ENCODE data around the gene ANKFY1. TPM values are rescaled to one million over a fixed set of nuclear protein-coding genes. Genes with fewer than 3 reads are reported as not detected.

The ANKFY1 gene
- total and polyA plus RNA-seq, 2 experiments from 2014 or later = 18.6 to 32.8 TPM

GRCh38 chr17:4276514-4276913 is 12.7 kb upstream of the ANKFY1 start:
- Histone ChIP-seq H3K27ac (no peak overlapping the region), H3K79me2 (peaks cover 36% of the 10 kb centered on the region), H3K9me3 (ENCODE audit: low read depth) (no peaks in the 10 kb centered on the region), H3K4me2 (no peak overlapping the region), H3K9me2 (replicated peaks; ENCODE audit: insufficient read depth) (no peaks in the 10 kb centered on the region), H4K20me1 (ENCODE audit: insufficient read depth, poor library complexity, severe bottlenecking) (no peaks in the 10 kb centered on the region), H2AFZ (no peak overlapping the region), H3K4me1 (ENCODE audit: insufficient read depth) (no peaks in the 10 kb centered on the region), H3K36me3 (replicated peaks; ENCODE audit: insufficient read depth, low read depth) (no peaks in the 10 kb centered on the region), H3K27me3 (no peaks in the 10 kb centered on the region), H3K4me3 (no peak overlapping the region)
- DNase-seq (ENCODE audit: low spot score) = no peak
- 96% methylated on average over 5 of the region's 5 CpGs for WGBS (ENCODE audit: low lambda C conversion rate, missing lambda C conversion rate)
- TF ChIP-seq EZH2 (IDR thresholded peaks at IDR 0.05; ENCODE audit: borderline replicate concordance) (no peak), EZH2phosphoT487 (IDR thresholded peaks at IDR 0.05; ENCODE audit: low read depth, severe bottlenecking, unreplicated experiment) (no peak), CTCF (IDR thresholded peaks at IDR 0.05; ENCODE audit: poor library complexity) (no peak)

- WGBS (ENCODE audit: low lambda C conversion rate, missing lambda C conversion rate) = 96% methylated on average over 4 of the region's 4 CpGs
- H3K4me3 ChIP-seq = no peak overlapping the region
Measured at GRCh38 chr17:4272972-4273368, 9.2 kb upstream of the ANKFY1 start.

GRCh38 chr17:4272213-4272971 is 8.6 kb upstream of the ANKFY1 start:
- Histone ChIP-seq H2AFZ (no peak overlapping the region), H3K4me2 (no peak overlapping the region), H3K27me3 (no peaks in the 10 kb centered on the region), H3K4me3 (no peak overlapping the region), H3K9me3 (ENCODE audit: low read depth) (no peaks in the 10 kb centered on the region), H3K79me2 (peaks cover 21% of the 10 kb centered on the region), H4K20me1 (ENCODE audit: insufficient read depth, poor library complexity, severe bottlenecking) (no peaks in the 10 kb centered on the region), H3K36me3 (replicated peaks; ENCODE audit: insufficient read depth, low read depth) (no peaks in the 10 kb centered on the region), H3K4me1 (ENCODE audit: insufficient read depth) (no peaks in the 10 kb centered on the region), H3K27ac (no peak overlapping the region), H3K9me2 (replicated peaks; ENCODE audit: insufficient read depth) (no peaks in the 10 kb centered on the region)
- DNase-seq (ENCODE audit: low spot score) = no peak
- WGBS (ENCODE audit: low lambda C conversion rate, missing lambda C conversion rate) = 92% methylated on average over 6 of the region's 6 CpGs
- TF ChIP-seq EZH2 (IDR thresholded peaks at IDR 0.05; ENCODE audit: borderline replicate concordance) (no peak), EZH2phosphoT487 (IDR thresholded peaks at IDR 0.05; ENCODE audit: low read depth, severe bottlenecking, unreplicated experiment) (no peak)

More at GRCh38 chr17:4272972-4273368, 9.2 kb upstream of the ANKFY1 start:
- no peak for DNase-seq (ENCODE audit: low spot score)
- Histone ChIP-seq H3K4me1 (ENCODE audit: insufficient read depth) (no peaks in the 10 kb centered on the region), H2AFZ (no peak overlapping the region), H3K36me3 (replicated peaks; ENCODE audit: insufficient read depth, low read depth) (no peaks in the 10 kb centered on the region), H3K9me3 (ENCODE audit: low read depth) (no peaks in the 10 kb centered on the region), H3K4me2 (no peak overlapping the region), H3K9me2 (replicated peaks; ENCODE audit: insufficient read depth) (no peaks in the 10 kb centered on the region), H3K27ac (no peak overlapping the region), H3K79me2 (peaks cover 23% of the 10 kb centered on the region), H3K27me3 (no peaks in the 10 kb centered on the region), H4K20me1 (ENCODE audit: insufficient read depth, poor library complexity, severe bottlenecking) (no peaks in the 10 kb centered on the region)
- no peak for TF ChIP-seq EZH2phosphoT487 (IDR thresholded peaks at IDR 0.05; ENCODE audit: low read depth, severe bottlenecking, unreplicated experiment)
- TF ChIP-seq EZH2 (IDR thresholded peaks at IDR 0.05; ENCODE audit: borderline replicate concordance) = no peak
- no peak for TF ChIP-seq CTCF (IDR thresholded peaks at IDR 0.05; ENCODE audit: poor library complexity)

GRCh38 chr17:4270736-4271135 is 7.0 kb upstream of the ANKFY1 start:
- no peaks in the 10 kb centered on the region for H3K4me1 ChIP-seq (ENCODE audit: insufficient read depth)
- no peak overlapping the region for H3K27ac ChIP-seq
- WGBS (ENCODE audit: low lambda C conversion rate, missing lambda C conversion rate) = 90% methylated on average over 3 of the region's 3 CpGs
- no peak for DNase-seq (ENCODE audit: low spot score)
- H2AFZ ChIP-seq = no peak overlapping the region
- TF ChIP-seq CTCF (IDR thresholded peaks at IDR 0.05; ENCODE audit: poor library complexity) (no peak), EZH2 (IDR thresholded peaks at IDR 0.05; ENCODE audit: borderline replicate concordance) (no peak), EZH2phosphoT487 (IDR thresholded peaks at IDR 0.05; ENCODE audit: low read depth, severe bottlenecking, unreplicated experiment) (no peak)
- no peaks in the 10 kb centered on the region for H3K27me3 ChIP-seq
- H3K4me2 ChIP-seq = no peak overlapping the region
- H3K79me2 ChIP-seq = peaks cover 7% of the 10 kb centered on the region
- H3K36me3 ChIP-seq (replicated peaks; ENCODE audit: insufficient read depth, low read depth) = no peaks in the 10 kb centered on the region
- H3K4me3 ChIP-seq = no peak overlapping the region
- H3K9me2 ChIP-seq (replicated peaks; ENCODE audit: insufficient read depth) = no peaks in the 10 kb centered on the region
- H3K9me3 ChIP-seq (ENCODE audit: low read depth) = no peaks in the 10 kb centered on the region
- H4K20me1 ChIP-seq (ENCODE audit: insufficient read depth, poor library complexity, severe bottlenecking) = no peaks in the 10 kb centered on the region

Data from hepatocyte (in vitro differentiated cells).